Keratinocyte (primary cell): ENCODE results near the gene LCMT1. TPM values are rescaled to one million over a fixed set of nuclear protein-coding genes. Genes with fewer than 3 reads are reported as not detected.

Experiments
- DNase-seq: peaks from one replicate; pipeline ENCODE4 v3.0.0-alpha.2; 2011; ENCODE audit warnings: low read depth, missing footprints, low spot score
- FAIRE-seq: peaks from 2 replicates; lab custom pipeline; 2011; peaks lifted over from hg19 to GRCh38; lab: Jason Lieb, UNC
- H2AFZ ChIP-seq: 2 replicates; pipeline ENCODE4 v1.6.0; 2012; ENCODE audit warnings: low read length, control low read depth, inconsistent platforms; ENCODE audit not compliant: control insufficient read depth
- H3K27ac ChIP-seq: 2 replicates; pipeline ENCODE4 v1.5.1; 2011; ENCODE audit warnings: low read length; ENCODE audit not compliant: control insufficient read depth, insufficient read depth
- H3K27me3 ChIP-seq: 3 replicates; pipeline ENCODE4 v1.6.0; 2011; ENCODE audit warnings: low read length; ENCODE audit not compliant: control insufficient read depth, insufficient read depth; ENCODE audit errors: extremely low read depth
- H3K36me3 ChIP-seq, 2 experiments: 2 replicates in 1 of 2; 3 replicates in 1 of 2; pipeline ENCODE4 v1.5.1; 2011; ENCODE audit warnings: low read length in 2 of 2, mild to moderate bottlenecking in 1 of 2; ENCODE audit not compliant: control insufficient read depth in 2 of 2, insufficient read depth in 2 of 2; ENCODE audit errors: extremely low read depth in 1 of 2
- H3K4me1 ChIP-seq: 3 replicates; pipeline ENCODE4 v1.5.1; 2011; ENCODE audit warnings: low read length; ENCODE audit not compliant: control insufficient read depth, insufficient read depth; ENCODE audit errors: extremely low read depth
- H3K4me2 ChIP-seq: 3 replicates; pipeline ENCODE4 v1.6.0; 2011; ENCODE audit warnings: low read depth, low read length; ENCODE audit not compliant: control insufficient read depth, insufficient read depth; ENCODE audit errors: extremely low read depth
- H3K4me3 ChIP-seq, 3 experiments: fragments of 200-600 bp in 1 of 3; sonication (generic) in 1 of 3; 2 replicates in 2 of 3; 3 replicates in 1 of 3; pipeline ENCODE4 v1.5.1; 2011 to 2016; ENCODE audit warnings: low read length in 3 of 3, mild to moderate bottlenecking in 3 of 3, control low read depth in 2 of 3, inconsistent platforms in 1 of 3, low read depth in 1 of 3, mixed read lengths in 1 of 3, mixed run types in 1 of 3, moderate library complexity in 1 of 3; ENCODE audit not compliant: control insufficient read depth in 2 of 3, insufficient read depth in 2 of 3; ENCODE audit errors: extremely low read depth in 1 of 3
- H3K79me2 ChIP-seq: 2 replicates; pipeline ENCODE4 v1.6.0; 2012; ENCODE audit warnings: low read length; ENCODE audit not compliant: control insufficient read depth, insufficient read depth
- H3K9ac ChIP-seq: 3 replicates; pipeline ENCODE4 v1.6.0; 2011; ENCODE audit warnings: low read length; ENCODE audit not compliant: control insufficient read depth, insufficient read depth; ENCODE audit errors: extremely low read depth
- H3K9me1 ChIP-seq: 3 replicates; pipeline ENCODE4 v1.6.0; 2011; ENCODE audit warnings: low read length; ENCODE audit not compliant: control insufficient read depth, insufficient read depth; ENCODE audit errors: extremely low read depth
- H3K9me3 ChIP-seq: 2 replicates; pipeline ENCODE4 v1.5.1; 2012; ENCODE audit warnings: low read depth, low read length; ENCODE audit not compliant: control insufficient read depth
- H4K20me1 ChIP-seq: 3 replicates; pipeline ENCODE4 v1.6.0; 2011; ENCODE audit warnings: low read length; ENCODE audit not compliant: control insufficient read depth, insufficient read depth; ENCODE audit errors: extremely low read depth
- CTCF ChIP-seq, 3 experiments: IDR thresholded peaks in 1 of 3; conservative IDR thresholded peaks in 1 of 3; optimal IDR thresholded peaks in 1 of 3; 2 replicates in 2 of 3; 3 replicates in 1 of 3; pipeline versions ENCODE3 to v1.5.1; 2011; ENCODE audit warnings: low read length in 3 of 3, mild to moderate bottlenecking in 3 of 3, moderate library complexity in 2 of 3, control low read depth in 1 of 3, inconsistent platforms in 1 of 3; ENCODE audit not compliant: insufficient read depth in 2 of 3; ENCODE audit errors: extremely low read depth in 1 of 3
- EZH2 ChIP-seq: IDR thresholded peaks from one replicate; pipeline ENCODE4 v1.6.1; 2012; ENCODE audit warnings: inconsistent platforms, mild to moderate bottlenecking, low read length, moderate library complexity
- dilution Hi-C: fragments of 300-500 bp; cut with MboI; formaldehyde crosslinking; loops from one replicate; pipeline ENCODE4 v1.7.0; 2020; ENCODE audit warnings: low sequenced_read_pairs; ENCODE audit not compliant: extremely low pct_ligation_motif_present
- polyA plus RNA-seq, 5 experiments: library from polyadenylated mRNA; depleted of rRNA in 3 of 5; stranded (reverse) in 3 of 5; stranded (forward) in 1 of 5; unstranded in 1 of 5; fragments of >200 nt; gene quantifications; 1 replicate in 1 of 5; 2 replicates in 3 of 5; 3 replicates in 1 of 5; pipeline versions ENCODE4 v1.2.1 to v1.2.3, GENCODE V29; 2011 to 2012; ENCODE audit warnings: missing spikeins in 2 of 5, low read depth in 1 of 5, low replicate concordance in 1 of 5

LCMT1 gene
- polyA plus RNA-seq, 1 donor (not counting 4 experiments of a cell fraction or from before 2014, with no cell fraction given): 30.3 TPM

- DNase-seq: no peak
- H3K27ac ChIP-seq: no peak overlapping the region
- peaks cover 11 to 16% of the 10 kb centered on the region in 2 experiments for H3K36me3 ChIP-seq
- H3K27me3 ChIP-seq: no peaks in the 10 kb centered on the region
- dilution Hi-C loops: no loop called here
- no peak for FAIRE-seq
- H3K9ac ChIP-seq: no peak overlapping the region
- H2AFZ ChIP-seq: no peak overlapping the region
- no peaks in the 10 kb centered on the region for H4K20me1 ChIP-seq
- H3K4me1 ChIP-seq: no peaks in the 10 kb centered on the region
- H3K9me3 ChIP-seq: no peaks in the 10 kb centered on the region
- TF ChIP-seq CTCF (optimal IDR thresholded peaks at IDR 0.05 in 1 of 3, IDR thresholded peaks at IDR 0.05 in 1 of 3, conservative IDR thresholded peaks at IDR 0.05 in 1 of 3; ENCODE audit: extremely low read depth in 1 of 3, insufficient read depth in 2 of 3, low read length in 3 of 3) (no peak), EZH2 (no peak)
- no peak overlapping the region for H3K4me3 ChIP-seq
- no peaks in the 10 kb centered on the region for H3K79me2 ChIP-seq
- H3K4me2 ChIP-seq: no peak overlapping the region
- H3K9me1 ChIP-seq: no peaks in the 10 kb centered on the region
Observed at GRCh38 chr16:25140459-25140858, 28.9 kb downstream of the LCMT1 start.

DNA sequence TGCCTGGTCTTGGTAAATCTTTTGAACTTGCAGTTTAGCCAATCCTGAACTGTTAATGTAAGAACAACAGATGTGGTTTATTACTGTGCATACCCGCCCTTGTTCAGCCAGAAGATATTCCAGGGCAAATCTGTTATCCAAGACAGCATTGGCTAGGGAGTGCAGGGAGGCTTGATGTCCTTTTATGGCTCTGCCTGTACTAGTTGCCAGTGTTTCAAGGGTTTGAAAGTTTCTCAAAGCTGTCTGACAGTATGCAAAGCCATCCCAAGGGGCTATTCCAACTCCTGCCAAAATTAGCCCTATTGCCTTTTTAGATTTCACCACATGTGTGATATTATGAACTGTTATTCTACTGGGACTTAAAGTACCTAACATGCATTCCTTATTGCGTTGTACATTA is 30.1 kb downstream of the LCMT1 start:
- no peaks in the 10 kb centered on the region for H3K4me1 ChIP-seq
- no peak for FAIRE-seq
- H3K27me3 ChIP-seq: no peaks in the 10 kb centered on the region

More for the DNA sequence above, 30.1 kb downstream of the LCMT1 start:
- TF ChIP-seq CTCF (optimal IDR thresholded peaks at IDR 0.05 in 1 of 3, IDR thresholded peaks at IDR 0.05 in 1 of 3, conservative IDR thresholded peaks at IDR 0.05 in 1 of 3; ENCODE audit: extremely low read depth in 1 of 3, insufficient read depth in 2 of 3, low read length in 3 of 3) (no peak), EZH2 (no peak)
- H3K9ac ChIP-seq: no peak overlapping the region
- H2AFZ ChIP-seq: no peak overlapping the region
- no peaks in the 10 kb centered on the region for H3K9me1 ChIP-seq
- no peak overlapping the region for H3K27ac ChIP-seq
- no peak overlapping the region for H3K4me3 ChIP-seq
- H3K9me3 ChIP-seq: no peaks in the 10 kb centered on the region
- H3K4me2 ChIP-seq: no peak overlapping the region
- DNase-seq: no peak
- H4K20me1 ChIP-seq: no peaks in the 10 kb centered on the region
- no peaks in the 10 kb centered on the region for H3K79me2 ChIP-seq
- H3K36me3 ChIP-seq: peaks cover 11 to 16% of the 10 kb centered on the region in 2 experiments
- dilution Hi-C loops: no loop called here
